SIG-M5 treated with dmso at 0.1 percent for 504 hours (cell line): ENCODE results near the gene NRL.
A peak's percentile ranks its signal among the peaks of the same experiment; 100 is the strongest.
"Not testable (repeated sequence)": the region's sequence is repeated elsewhere in the genome, so short reads cannot be mapped to it uniquely, and the experiment has no call there.

Experiments used
- DNase-seq: peaks from one replicate; lab custom pipeline; 2025; ENCODE audit not compliant: unreplicated experiment; lab: John Stamatoyannopoulos, UW

The NRL gene

DNA sequence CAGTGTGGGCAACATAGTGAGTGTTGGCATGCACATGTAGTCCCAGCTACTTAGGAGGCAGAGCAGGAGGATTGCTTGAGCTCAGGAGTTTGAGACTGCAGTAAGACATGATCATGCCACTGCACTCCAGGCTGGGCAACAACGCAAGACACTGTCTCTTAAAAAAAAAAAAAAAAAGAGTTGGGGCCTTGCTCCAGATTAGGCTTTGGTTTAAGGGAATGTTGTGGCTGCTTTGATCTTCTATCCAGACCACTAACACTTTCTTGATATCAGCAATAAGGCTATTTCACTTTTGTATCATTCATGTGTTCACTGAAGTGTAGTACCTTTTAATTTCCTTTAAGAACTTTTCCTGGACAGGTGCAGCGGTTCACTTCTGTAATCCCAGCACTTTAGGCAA is 12.9 kb upstream of the NRL start:
- DNase-seq = no peak

DNA sequence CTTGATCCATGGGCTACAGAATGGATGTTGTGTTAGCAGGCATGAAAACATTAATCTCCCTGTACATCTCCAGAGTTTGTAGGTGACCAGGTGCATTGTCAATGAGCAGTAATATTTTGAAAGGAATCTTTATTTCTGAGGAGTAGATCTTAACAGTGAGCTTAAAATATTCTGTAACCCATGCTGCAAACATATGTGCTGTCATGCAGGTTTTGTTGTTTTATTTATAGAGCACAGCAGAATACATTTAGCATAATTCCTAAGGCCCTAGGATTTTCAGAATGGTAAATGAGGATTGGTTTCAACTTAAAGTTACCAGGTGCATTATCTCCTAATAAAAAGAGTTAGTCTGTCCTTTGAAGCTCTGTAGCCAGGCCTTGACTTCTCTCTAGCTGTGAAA is 12.2 kb upstream of the NRL start:
- DNase-seq = no peak

DNA sequence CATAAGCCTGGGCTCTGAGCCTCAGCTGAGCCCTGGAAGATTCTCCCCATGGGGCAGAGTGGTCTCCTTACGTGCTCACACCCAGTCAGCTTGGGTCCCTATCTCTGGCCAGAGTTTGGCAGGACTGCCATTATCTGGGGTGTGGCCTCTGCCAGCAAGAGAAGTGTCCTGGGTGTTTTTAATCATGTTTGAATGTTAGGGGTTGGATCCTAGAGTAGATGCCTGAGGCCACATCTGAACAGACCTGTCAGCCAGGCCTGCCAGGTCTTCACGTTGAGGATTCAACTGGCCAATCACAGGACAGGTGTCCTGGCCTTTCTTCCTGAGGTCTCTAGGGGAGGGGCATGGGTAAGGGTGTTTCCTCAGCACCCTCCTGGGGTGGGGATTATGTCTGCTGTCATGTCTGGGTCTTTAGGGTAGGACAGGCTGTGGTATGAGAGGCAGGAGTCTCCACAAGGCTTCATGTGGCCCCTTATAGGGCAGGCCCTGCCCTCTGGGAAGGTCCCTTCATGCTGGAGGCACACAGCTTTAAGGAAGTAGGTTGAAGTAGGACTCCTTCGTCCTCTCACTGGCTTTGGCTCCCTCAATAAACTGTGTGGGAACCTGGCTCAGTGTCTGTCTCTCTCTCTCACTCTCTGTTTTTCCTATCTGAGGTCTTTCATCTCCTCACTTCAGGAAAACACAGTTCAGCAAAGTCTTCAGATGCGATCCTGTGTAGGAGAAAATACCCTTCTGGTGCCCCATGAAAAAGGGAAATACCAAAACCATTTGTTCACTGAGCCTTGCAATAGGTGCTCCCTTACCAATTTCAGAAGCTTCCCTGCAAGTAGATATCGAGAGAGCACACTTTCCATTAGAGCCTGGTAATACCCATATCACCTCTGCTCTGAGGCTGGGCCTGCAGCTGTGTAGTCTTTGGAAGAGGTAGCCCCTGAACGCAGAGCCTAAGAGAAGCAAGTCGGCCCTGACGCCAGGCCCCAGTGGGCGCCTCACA is 9.0 kb upstream of the NRL start:
- no peak for DNase-seq

GRCh38 chr14:24122898-24123297 is 8.1 kb upstream of the NRL start:
- DNase-seq = no peak

DNA sequence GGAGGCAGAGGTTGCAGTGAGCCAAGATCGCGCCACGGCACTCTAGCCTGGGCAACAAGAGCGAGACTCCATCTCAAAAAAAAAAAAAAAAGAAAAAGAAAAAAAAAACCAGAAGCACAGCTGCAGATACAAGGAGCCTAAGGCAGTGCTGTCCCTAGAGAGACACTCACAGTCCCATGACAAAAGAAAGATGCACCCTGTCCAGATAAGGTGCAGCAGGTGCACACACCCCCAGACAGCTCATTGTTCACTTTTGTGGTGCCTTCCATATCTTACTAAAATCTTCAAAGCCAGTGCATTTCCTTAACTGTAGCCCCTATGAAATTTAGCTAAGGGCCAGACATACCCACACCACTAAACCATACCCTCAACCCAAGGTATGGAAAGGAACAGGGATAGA is 7.7 kb upstream of the NRL start:
- DNase-seq = no peak

- no peak for DNase-seq
Measured at GRCh38 chr14:24121210-24121609, 6.5 kb upstream of the NRL start.

- DNase-seq = no peak
Measured at GRCh38 chr14:24119691-24120090, 4.9 kb upstream of the NRL start.

DNA sequence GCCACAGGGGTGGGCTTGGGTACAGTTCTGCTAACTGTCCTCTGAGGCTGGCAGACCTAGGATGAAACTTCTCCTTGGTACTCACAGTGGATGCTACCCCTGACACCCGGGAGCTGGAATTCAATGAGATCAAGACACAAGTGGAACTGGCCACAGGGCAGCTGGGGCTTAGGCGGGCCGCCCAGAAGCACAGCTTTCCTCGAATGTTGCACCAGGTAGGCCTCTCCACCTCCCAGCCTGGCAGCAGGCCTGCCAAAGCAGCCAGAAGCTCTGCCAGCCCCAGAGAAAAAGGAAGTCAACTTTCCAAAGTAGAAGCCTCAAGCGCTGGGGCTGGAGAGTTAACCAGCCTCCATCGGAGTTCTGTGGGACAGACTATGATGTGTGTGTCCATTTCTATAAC is 2.4 kb upstream of the NRL start:
- no peak for DNase-seq

DNA sequence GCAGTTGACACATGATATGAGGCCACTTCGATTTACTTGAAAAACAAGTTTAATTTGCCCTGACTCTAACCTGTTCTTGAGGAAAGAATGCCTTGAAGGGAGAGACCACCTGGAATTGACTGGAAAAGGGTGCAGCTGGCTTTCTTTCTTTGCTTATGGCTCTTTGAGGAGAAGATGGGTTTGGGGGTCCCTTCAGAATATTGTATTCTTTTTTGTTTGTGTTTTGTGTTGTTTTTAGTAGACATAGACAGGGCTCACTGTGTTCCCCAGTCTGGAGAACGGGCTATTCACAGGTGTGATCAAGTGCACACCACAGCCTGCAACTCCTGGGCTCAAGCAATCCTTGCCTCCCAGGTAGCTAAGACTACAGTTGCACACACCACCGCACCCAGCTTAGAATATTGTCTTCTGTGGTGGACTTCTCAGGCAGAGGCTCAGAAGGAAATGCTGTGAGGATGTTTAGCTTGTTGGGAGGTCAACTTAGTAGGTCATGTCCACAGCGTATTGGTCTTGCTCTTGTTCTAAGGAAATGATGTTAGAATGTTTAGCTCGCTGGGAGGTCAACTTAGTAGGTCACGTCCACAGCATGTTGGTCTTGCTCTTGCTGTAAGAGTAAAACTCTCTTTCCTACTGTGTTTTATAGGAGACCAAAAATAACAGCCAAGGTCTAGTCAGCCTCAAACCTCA is 1.5 kb upstream of the NRL start:
- DNase-seq = no peak

DNA sequence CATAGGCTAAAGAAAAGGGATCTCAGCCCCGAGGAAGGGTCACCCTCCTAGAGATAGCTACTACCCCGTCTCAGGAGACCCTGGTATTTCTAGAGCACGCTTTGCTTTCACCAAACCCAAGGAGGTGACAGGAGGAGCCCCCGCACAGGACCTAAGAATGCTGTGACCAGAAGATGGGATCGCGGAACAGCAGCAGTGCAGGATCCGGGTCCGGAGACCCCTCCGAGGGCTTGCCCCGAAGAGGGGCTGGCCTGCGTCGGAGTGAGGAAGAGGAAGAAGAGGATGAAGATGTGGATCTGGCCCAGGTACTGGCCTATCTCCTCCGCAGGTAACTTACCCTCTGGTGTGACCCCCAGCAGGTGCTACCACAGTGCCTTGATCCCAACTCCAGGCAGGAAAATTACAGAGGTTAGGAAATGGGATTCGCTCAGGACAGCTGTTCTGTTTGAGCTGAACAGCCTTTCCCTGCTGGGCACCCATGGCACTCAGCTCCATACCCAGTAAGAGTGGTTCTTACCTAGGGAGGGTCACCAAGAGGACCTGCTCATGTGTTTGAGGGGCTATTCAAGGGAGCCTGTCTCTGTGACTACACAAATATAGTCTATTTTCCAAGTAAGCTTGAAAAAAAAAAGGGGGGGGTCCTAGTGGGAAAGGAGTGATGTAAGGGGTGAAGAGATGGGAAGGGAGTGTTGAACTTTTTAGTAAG is 826 bp upstream of the NRL start:
- no peak for DNase-seq

DNA sequence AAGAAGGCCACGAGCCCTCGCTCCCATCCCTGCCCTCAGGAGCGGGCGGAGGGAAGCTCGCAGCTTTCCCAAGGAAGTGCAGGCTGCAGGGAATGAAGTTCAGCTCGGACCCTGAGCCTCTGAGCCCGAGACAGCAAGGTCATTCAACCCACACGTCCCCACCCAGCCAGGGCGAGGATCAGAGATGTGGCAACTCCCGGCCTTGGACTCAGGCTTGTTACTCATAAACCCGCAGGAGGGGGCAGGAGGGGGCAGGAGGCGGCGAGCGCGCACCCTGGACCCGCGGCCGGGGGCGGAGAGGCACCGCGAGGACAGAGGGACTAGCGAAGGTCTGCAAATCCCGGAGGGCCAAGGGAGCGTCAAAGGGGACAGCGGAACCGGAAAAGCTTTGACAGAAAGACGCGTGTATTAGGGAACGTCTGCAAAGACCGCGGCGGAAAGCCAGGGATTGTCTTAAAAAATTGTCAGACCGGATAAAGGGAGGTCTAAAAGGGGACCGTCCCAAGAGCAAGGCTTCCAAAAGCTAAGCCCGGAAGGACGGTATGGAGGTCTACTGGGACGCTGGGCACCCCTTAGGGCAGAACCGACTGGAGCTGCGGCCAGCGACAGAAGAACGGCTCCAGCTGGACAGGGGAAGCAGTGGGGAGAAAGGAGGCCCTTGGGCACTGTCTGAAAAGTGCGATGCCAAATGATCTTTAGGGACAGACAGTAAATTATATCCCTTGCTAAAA is 783 bp downstream of the NRL start:
- DNase-seq = peak; percentile 88

- no peak for DNase-seq
Measured at GRCh38 chr14:24113379-24113800, 1.4 kb downstream of the NRL start.

GRCh38 chr14:24110523-24110922 is 4.2 kb downstream of the NRL start:
- DNase-seq = no peak

- no peak for DNase-seq
Measured at GRCh38 chr14:24110060-24110459, 4.7 kb downstream of the NRL start.

DNA sequence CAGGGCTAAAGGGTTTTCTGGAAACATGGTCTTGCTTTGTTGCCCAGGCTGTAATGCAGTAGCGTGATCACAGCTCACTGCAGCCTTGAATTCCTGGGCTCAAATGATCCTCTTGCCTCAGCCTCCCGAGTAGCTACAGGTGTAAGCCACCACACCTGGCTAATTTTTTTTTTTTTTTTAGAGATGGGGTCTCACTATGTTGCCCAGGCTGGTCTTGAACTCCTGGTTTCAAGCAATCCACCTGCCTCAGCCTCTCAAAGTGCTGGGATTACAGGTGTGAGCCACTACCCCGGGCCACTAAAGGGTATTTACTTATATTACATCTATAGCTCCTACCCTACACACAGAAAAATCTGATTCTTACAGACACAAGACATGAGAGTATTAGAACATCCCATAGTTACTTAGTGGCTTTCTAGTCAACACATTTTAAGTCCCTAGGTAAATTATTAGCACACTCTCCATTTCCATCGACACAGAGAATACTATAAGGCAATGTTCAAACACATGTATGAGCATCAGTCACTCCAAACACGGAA is 6.3 kb downstream of the NRL start:
- DNase-seq = no peak

DNA sequence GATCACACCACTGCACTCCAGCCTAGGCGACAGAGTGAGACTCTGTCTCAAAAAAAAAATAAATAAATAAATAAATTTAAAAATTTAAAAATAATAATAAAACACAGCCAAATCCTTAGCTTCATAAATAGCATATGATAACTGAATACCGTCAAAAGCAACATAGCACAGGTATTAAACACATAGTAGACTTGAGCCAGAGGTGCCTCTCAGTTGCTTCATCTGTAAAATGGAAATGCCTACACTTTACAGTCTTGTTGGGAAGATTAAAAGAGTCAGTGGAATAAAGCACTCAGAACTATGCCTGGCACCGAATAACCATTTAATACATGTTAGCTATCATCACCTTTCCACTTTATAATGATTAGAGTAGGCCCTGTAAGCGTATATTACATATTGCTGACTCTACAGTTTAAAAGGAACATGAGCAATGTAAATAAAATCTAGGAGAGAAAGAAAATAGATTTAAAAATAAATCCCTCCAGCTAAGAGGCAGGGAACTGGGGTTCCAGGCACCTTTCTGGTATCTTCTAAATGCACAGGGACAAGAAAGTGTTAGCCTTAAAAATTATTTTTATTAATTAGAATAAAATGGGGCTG is 8.0 kb downstream of the NRL start:
- no peak for DNase-seq

DNA sequence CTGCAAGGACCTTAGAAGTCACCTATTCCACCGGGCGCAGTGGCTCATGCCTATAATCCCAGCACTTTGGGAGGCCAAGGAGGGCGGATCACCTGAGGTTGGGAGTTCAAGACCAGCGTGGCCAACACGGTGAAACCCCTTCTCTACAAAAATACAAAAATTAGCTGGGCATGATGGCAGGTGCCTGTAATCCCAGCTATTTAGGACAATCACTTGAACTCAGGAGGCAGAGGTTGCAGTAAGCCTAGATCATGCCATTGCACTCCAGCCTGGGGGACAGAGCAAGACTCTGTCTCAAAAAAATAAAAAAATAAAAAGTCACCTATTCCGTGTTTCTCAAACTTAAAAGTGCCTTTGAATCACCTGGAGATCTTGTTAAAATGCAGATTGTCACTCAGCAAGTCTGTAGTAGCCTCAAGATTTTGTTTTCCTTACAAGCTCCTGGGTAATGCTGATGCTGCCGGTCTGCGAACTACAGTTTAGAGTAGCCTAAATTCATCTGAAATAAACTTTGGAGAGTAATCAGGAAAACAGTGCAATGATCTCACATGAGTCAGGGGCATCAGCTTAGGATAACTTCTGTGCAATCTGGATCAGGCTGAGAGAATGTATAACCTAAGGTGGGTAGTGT is 9.0 kb downstream of the NRL start:
- DNase-seq = not testable (repeated sequence)

GRCh38 chr14:24103451-24103850 is 11.3 kb downstream of the NRL start:
- DNase-seq = no peak

DNA sequence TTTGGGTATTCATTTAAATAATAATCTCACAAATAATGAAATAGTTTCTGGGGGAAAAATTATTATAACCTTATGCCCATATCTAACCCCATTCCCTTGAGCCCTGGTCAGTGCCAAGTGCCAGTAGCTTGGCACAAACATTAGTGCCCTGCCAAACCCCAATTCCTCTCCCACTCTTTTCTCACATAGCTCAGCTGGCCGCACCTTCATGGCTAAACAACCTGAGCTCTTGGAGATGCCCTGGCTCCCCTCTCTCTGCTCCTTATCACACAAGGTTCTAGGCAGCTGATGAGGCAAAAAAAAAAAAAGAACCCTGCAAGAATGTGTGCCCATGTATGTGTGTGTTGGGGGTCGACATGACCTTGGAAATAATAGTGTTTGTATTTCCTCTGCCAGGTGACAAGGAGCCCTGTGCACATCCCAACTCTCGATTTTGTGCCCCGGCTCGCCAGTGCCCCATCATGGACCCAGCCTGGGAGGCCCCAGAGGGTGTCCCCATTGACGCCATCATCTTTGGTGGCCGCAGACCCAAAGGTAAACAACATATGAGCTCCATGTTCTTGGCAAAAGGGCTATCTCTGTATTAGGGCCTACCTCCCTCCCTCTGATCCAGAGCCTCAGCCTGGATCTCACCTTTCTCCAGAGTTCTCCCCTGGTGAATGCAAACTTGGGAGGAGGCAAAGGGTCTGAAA is 12.2 kb downstream of the NRL start:
- DNase-seq = no peak
